Hematopoietic multipotent progenitor cell treated with erythropoietin and hydrocortisone succinate and interleukin-3 and kit ligand, for 4 days (in vitro differentiated cells): Measurements from ENCODE around the gene ZBTB7A.
A peak's percentile ranks its signal among the peaks of the same experiment; 100 is the strongest.

Source experiments
- DNase-seq: peaks from one replicate; pipeline ENCODE4 v3.0.0-alpha.2; 2015

Gene ZBTB7A

DNA sequence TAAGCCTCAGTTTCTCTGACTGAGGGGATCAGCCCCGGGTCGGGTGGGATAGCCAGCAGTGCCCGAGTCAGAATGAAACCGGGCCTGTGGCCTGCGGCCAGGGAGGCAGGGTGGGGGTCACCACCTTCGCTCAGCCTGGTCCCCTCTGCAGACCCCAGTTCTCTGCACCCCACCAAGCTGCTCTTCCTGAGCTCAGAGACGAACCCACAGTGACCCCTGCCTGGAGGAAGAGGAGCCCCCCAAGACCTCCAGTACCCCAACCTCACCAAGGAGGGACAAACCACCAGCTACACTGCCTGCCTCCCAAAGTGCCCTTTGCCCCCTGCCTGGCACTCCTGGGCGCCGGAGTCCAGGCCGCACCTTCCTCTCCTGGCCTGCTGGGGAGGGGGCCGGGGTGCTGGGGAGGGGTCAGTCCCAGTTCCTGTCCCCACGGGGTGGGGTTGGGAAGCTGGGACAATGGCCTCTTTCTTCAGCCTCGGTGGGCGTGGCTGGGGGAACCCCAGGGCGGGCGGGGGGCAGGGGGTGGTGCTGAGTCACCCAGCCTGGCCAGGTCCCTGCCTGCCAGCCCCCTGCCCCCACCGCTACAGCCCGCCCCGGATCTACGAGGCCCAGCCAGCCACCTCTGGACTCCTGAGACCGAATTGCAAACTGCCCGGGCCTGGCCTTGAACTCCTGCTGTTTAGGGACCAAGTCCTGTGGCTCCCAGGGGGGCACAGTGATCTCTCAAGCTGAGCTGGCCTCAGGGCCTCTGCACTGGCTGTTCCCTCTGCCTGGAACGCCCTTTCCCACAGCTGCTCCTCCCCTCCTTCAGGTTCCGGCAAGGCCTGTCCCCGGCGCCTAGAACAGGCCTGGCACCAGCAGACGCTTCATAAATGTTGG, 14.3 kb downstream of the ZBTB7A start:
- peak; percentile 51 for DNase-seq

- peak; percentile 53 for DNase-seq
These were observed 15.3 kb downstream of the ZBTB7A start for GRCh38 chr19:4051175-4052101.

DNA sequence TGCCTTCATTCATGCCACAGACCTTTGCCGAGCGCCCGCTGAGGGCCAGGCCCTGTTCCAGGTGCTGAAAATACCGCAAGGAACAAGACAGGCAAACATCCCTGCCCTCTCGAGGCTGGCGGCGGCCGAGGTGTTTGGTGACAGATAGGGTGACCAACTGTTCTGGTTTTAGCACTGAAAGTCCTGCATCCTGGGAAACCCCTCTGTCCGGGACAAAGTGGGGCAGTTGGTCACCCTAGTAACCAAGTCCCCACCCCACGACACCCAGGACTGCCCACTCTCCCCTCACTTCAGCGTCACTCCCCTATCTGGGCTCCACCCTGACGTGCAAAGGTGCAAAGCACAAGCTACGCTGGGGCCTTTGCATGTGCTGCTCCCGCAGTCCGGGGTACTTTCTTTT, 17.3 kb downstream of the ZBTB7A start:
- DNase-seq, result no peak

DNA sequence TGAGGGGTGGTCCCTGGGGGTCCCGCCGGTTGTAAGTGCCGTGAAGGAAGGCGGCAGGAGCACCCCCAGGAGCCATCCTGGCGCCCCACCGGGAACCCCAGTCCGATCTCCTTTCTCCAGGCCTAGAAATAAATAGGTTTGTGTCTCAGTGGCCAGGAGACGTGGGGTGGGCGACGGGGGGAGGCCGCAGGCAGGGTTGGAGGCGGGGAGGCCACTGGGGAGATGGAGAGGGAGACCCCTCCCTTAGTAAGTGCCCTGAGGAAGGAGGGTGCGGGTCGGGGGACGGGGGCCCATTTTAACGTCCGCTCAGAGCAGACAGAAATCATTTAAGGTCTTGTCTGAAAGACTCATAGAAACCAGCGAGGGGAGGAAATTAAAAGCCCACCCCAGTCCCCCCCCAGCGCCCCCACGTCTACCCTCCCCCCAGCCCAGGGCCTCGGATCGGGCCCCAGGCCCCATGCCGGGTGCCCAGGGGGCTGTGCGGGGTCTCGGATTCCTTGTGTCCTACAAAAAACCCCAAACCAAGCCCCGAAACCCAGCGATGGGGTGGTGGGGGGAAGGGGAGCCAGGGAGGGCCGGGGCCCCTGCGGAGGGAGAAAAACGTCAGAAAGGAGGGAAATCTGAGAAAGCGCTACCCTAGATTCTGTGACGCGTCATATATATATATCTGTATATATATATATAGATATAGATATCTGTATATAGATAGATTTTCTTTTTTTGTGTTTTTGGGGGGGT, 19.6 kb downstream of the ZBTB7A start:
- no peak for DNase-seq

GRCh38 chr19:4046362-4046691, 20.4 kb downstream of the ZBTB7A start:
- no peak for DNase-seq

DNA sequence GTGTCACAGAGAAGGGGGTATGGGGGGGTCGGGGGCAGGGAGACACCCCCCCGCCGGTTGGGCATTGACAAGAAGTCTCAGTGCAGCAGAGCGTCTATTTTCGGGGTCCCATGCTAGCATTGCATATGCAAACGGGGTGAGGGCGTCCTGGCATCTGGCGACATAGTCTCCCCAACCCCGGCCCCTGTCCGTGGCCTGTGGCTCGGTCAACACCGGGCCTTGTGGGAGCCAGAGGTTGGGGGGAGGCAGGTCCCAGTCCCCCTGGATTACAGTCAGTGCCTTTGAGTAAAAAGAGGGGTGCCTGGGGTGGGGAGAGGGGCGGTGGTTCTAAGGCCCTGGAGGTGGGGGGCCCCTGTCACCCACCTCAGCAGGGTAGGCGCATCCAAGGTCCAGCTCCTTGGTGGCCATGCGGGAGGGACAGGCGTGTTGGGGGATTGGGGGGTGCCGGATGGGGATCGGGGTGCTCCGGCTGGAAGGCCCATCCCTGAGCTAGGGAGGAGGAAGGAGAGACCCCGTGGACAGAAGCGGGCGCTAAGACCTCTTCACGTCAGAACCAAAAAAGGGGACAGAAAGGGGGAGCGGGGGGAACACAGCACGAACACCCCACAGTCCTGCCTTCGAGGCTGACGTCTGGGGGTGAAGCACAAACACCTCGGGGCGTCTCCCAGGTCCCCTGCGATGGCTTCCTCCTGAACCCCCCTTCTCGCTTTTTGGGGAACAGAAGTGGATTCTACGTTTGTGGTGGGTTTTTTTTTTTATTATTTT, 20.9 kb downstream of the ZBTB7A start:
- DNase-seq, result no peak

- no peak for DNase-seq
These were observed 21.7 kb downstream of the ZBTB7A start for GRCh38 chr19:4044990-4045465.

DNA sequence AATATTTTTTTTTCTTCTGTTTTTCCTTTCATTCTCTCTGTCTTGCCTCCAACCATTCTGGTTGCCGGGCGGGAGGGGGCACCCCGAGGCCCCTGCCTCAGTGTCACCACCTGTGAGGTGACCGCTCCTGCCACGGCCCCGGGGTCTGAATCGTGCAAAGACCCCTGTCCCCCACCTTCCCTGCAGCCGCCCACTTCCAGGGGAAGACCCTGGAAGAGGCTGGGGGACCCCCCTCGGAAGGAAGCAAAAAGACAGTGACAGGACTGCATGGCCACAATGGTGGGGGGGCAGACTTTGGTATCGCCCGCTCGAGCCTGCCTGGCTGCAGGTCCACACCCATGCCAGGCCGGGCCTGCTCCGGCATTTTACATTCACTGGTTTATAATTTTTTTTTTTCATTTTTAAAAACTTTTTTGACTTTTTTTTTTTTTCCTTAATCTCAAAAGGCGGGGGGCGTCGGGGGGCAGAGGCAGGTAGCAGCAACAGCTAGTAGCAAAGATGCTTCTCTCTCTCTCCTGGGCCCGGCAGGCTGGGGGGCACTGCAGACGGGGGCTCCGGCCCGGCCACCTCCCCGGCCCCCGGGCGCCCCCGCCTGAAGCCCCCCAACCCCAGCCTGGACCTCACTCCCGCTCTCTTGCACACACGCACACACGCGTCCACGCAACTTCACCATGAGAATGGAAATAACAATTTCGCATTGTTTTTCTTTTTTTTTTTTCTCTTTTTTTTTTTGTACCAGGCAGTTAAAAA, 22.6 kb downstream of the ZBTB7A start:
- DNase-seq, result no peak

GRCh38 chr19:4043401-4043800, 23.3 kb downstream of the ZBTB7A start:
- DNase-seq, result no peak

DNA sequence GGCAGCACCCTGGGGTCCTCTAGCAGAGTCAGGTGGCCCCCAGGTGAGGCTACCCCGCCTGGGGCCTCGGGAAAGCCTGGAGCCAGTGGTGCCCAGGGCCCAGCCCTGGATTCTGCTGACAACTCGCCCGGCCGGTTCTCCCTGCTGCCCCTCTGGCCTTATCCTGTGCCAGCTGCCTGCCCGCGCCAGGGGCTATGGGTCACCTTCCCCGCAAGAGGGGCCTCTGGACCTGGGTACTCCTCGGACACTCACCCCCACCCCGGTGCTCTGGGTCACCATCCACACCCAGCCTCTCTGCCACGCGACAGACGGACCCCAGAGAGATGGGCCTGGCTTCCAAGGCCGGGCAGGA, 24.0 kb downstream of the ZBTB7A start:
- DNase-seq, result no peak

GRCh38 chr19:4042064-4042730, 24.5 kb downstream of the ZBTB7A start:
- DNase-seq, result no peak

DNA sequence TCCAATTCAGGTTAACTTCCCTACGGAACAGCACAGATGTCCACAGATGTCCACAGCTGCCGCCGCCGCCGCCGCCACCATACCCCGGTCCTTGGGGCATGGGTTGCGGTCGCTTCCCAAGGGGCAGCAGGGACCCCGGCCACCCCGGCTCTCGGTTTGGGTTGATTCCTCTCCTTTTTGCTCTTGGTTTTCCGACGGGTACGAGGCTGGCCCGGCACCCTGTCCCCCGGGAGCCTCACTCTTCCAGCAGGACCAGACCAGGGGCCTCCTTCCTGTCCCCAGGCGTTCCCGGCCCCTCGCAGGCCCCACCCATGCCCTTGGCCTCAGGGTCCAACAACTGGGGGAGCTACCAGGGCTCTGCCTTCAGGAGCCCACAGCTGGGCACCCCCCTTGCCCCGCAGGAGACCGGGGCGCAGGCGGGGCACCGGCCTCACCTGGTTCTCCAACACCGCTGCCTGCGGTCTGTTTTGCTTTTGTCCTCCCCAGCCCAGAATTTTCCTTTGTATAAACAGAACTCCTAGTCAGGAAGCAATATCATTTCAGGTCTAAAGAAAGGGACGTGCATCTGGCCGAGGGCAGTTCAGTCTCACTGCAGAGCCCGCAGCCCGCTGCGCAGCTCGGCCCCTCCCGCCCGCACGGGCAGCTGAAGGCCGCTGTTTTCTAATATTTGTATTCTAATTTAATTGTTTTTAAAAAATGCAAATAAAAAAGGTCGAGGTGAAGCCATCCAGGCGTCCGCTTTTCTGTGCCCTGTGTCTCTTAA, 27.9 kb downstream of the ZBTB7A start:
- no peak for DNase-seq

- no peak for DNase-seq
These were observed 28.6 kb downstream of the ZBTB7A start for GRCh38 chr19:4038057-4038456.

DNA sequence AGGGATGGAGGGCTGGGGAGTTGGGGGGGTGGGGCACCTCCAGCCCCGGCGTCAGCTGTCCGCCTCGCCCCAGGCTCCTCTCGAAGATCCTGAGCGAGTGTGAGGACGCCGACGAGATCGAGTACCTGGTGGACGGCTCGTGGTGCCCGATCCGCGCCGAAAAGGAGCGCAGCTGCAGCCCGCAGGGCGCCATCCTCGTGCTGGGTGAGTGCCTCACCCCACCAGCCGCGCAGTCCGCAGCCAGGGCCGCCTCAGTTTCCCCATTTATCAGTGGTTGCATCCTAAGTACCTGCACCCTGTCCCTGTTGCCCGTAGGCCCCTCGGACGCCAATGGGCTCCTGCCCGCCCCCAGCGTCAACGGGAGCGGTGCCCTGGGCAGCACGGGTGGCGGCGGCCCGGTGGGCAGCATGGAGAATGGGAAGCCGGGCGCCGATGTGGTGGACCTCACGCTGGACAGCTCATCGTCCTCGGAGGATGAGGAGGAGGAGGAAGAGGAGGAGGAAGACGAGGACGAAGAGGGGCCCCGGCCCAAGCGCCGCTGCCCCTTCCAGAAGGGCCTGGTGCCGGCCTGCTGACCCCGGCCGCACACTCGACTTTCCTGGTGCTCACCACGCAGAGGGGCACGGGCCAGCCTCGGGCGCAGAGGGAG, 29.3 kb downstream of the ZBTB7A start:
- DNase-seq, result no peak

DNA sequence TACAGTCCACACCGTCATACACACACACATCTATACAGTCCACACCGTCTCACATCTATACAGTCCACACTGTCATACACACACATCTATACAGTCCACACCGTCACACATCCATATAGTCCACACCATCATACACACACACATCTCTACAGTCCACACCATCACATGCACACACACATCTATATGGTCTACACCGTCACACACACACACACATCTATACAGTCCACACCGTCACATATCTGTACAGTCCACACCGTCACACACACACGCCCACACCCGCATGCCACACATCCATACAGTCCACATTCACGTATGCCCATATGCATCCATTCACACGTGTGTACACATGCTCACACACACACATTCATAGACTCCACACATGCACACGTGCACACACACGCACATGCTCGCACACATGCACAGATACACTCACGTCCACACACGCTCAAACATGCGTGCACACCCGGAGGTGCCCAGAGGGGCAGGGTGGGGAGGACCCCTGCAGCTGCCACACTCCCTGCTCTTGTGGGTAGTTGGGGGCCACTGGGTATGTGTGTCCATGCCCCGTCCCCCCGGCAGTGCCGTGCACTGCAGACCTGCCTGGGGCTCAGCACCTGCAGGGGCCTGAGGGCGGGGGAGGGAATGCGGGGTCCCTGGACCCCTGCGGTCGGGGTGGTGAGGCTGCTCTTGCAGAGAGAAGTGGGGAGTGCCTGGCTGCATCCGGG, 30.0 kb downstream of the ZBTB7A start:
- DNase-seq, result no peak

- DNase-seq, result no peak
These were observed 31.1 kb downstream of the ZBTB7A start for GRCh38 chr19:4035582-4035981.

GRCh38 chr19:4035018-4035566, 31.6 kb downstream of the ZBTB7A start:
- DNase-seq, result no peak
